Activated naive CD4-positive, alpha-beta T cell treated with anti-CD3 and anti-CD28 coated beads for 36 hours (primary cell): ENCODE measurements around the gene TMCO6. TPM values are rescaled to one million over a fixed set of nuclear protein-coding genes. Genes with fewer than 3 reads are reported as not detected.

Experiments used
- CTCF ChIA-PET: fragments of 350-600 bp; sonication (Branson Sonifier 250); formaldehyde crosslinking; loops from one replicate; lab custom pipeline; 2021; ENCODE audit warnings: antibody characterized with exemption; lab: Charles Lee
- DNase-seq: peaks from one replicate; pipeline ENCODE4 v3.0.0-alpha.2; 2020
- H3K27ac Mint-ChIP-seq: one replicate; pipeline ENCODE4 v1.8.0; 2021; ENCODE audit warnings: mild to moderate bottlenecking, mixed read lengths
- H3K27me3 Mint-ChIP-seq: one replicate; pipeline ENCODE4 v1.8.0; 2021; ENCODE audit warnings: low read depth, mixed read lengths
- H3K36me3 Mint-ChIP-seq: one replicate; pipeline ENCODE4 v1.8.0; 2021; ENCODE audit warnings: low read depth, mixed read lengths
- H3K4me1 Mint-ChIP-seq: one replicate; pipeline ENCODE4 v1.8.0; 2021; ENCODE audit warnings: low read depth, mixed read lengths
- H3K4me3 Mint-ChIP-seq: one replicate; pipeline ENCODE4 v1.8.0; 2021; ENCODE audit warnings: mild to moderate bottlenecking, moderate library complexity, mixed read lengths
- H3K9me3 Mint-ChIP-seq: one replicate; pipeline ENCODE4 v1.8.0; 2021; ENCODE audit warnings: mixed read lengths
- intact Hi-C: fragments of 100-400 bp; cut with micrococcal nuclease; formaldehyde crosslinking; loops from one replicate; pipeline ENCODE4 v1.15.1; 2023
- microRNA-seq: library from miRNA; unstranded; fragments of <30 nt; microRNA quantifications from one replicate; pipeline ENCODE4 v1.2.0, GENCODE V29; 2022; ENCODE audit warnings: borderline microRNAs expressed, borderline replicate concordance
- total RNA-seq, 2 experiments: library from RNA; stranded (reverse); gene quantifications; one replicate each; pipeline ENCODE4 v1.2.3, GENCODE V29; 2021

The TMCO6 gene
- total RNA-seq, 2 experiments from 2014 or later = 29.0 to 29.5 TPM

DNA sequence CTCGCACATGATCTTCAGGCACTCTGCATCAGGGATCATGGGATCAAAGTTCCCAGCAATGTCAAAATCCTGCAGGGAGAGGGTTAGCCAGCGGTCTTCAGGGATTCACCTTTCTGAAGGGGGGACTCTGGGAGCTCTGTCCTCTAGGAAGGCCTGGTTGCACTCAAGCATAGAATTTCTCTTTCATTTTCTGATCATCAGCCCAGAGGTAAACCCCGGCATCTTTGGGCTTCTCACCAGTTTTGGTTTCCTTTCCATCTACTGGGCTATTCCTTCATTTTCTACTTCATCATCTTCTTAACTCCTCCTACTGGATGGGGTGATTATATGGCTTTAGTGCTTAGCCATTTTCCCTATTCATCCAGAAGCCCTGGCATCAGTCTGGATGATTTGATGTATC is 38.7 kb downstream of the TMCO6 start:
- no peak overlapping the region for H3K27ac Mint-ChIP-seq
- intact Hi-C loops = no loop called here
- H3K27me3 Mint-ChIP-seq = no peaks in the 10 kb centered on the region
- DNase-seq = no peak
- H3K4me3 Mint-ChIP-seq = no peak overlapping the region
- peaks cover 24% of the 10 kb centered on the region for H3K36me3 Mint-ChIP-seq
- H3K4me1 Mint-ChIP-seq = peaks cover 4% of the 10 kb centered on the region
- CTCF ChIA-PET = interaction anchor here (0.6 kb wide), 1 partner anchor 104 kb away, joined by 3 read pairs; no protein-coding TSS in a partner anchor
- H3K9me3 Mint-ChIP-seq = no peaks in the 10 kb centered on the region

DNA sequence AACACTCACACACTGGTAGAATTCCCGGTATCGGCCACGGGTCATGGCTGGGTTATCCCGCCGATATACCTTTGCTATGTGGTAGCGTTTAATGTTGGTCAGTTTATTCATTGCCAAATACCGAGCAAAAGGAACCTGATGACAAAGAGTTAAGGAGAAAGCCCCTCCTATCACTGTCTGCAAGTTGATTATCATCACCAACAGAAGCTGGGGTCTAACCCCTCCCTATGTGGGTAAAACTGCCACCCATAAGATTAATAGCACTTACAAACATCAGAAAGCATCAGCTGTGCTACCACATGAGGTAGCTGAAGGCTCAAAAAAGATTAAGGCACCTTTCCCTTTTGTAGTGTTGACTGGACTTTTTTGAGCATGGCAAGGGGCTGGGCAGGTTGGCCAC is 39.7 kb downstream of the TMCO6 start:
- Mint-ChIP-seq H3K4me3 (no peak overlapping the region), H3K9me3 (no peaks in the 10 kb centered on the region), H3K4me1 (peaks cover 4% of the 10 kb centered on the region), H3K36me3 (peaks cover 26% of the 10 kb centered on the region), H3K27ac (no peak overlapping the region), H3K27me3 (no peaks in the 10 kb centered on the region)
- DNase-seq = no peak
- CTCF ChIA-PET = interaction anchor here (2.0 kb wide), 1 partner anchor 327 kb away, joined by 5 read pairs; no protein-coding TSS in a partner anchor
- intact Hi-C loops = no loop called here

DNA sequence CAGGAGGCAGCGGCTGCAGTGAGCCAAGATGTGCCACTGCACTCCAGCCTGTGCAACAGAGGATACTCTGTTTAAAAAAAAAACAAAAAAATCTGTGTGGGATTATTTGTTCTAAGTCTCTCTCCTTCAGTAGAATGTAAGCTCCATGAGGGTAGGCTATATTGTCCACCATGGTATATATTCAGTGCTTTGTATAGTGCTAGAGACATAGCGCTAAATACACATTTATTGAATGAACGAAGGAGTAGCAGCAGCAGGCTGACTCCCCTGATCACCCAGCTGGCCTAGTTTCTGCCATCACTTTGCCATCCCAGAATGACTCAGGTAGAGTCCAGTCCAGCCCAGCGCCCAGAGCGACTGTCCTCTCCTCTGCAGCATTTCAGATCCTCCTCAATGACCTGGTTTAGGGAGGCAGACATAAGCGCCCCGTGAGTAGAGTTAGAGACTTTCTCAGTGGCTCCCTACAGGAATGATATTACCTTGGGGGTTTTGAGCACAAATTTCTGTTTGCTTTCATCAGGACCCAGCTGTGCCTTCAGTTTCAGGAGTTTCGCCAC is 51.2 kb downstream of the TMCO6 start:
- no peak for DNase-seq
- H3K4me3 Mint-ChIP-seq = peak overlapping the region; percentile 100
- CTCF ChIA-PET = interaction anchor here (0.7 to 1.8 kb wide), 6 partner anchors 16 to 317 kb away, joined by 3 to 6 read pairs (median 3); partner anchors contain the start of gene SRA1
- H3K36me3 Mint-ChIP-seq = peaks cover 17% of the 10 kb centered on the region
- H3K9me3 Mint-ChIP-seq = no peaks in the 10 kb centered on the region
- H3K27me3 Mint-ChIP-seq = no peaks in the 10 kb centered on the region
- H3K4me1 Mint-ChIP-seq = peaks cover 35% of the 10 kb centered on the region
- intact Hi-C loops = loop anchor here (2.0 kb wide), 2 partner anchors 52 to 134 kb away; partner anchors contain the start of genes SRA1 and TMCO6
- peak overlapping the region; percentile 97 for H3K27ac Mint-ChIP-seq

DNA sequence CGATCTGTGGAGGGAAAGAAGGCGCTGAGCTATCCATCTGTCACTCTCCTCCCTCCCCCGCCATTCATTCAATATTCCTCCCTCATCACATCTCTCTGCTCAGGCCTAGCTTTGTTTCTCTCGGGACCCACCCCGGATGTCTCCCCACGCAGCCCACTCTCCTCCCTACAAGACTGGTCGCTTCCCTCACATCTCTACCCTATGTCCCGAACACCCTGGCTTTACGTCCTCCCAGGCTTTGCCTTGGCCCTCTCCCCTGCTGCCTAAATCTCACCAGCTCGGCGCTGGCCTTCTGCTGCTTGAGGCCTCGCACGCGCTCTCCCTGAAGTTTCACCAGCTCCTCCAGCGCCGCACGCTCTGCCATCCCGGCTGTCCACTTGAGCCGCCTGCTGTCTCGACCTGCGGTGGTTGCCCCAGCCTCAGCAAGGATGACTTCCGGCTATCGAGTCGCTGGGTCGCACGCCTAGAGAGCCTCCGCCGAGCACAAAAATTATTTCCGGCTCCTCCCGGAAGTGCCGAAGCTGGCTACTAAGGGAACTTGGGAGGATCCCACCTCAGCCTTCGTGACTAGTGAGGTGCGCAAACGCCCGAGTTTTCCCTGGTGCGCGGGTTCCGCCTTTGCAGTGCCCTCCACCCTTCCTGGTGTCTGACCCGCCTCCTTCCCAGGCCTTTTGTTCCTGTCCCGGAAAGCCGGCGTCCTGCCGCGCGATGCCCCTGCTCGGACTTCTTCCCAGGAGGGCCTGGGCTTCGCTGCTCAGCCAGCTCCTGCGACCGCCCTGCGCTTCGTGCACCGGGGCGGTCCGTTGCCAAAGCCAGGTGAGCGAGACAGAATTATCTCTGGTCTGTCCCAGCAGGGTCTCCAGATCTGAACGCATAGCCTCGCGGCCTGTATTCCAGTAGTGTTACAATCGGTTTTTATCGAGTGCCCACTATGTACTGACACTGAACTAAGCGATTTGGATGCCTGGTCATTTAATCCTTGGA is 52.0 kb downstream of the TMCO6 start, which contains the start of the genes HARS1 and HARS2:
Gene HARS1, minus strand, starts transcription at position 430 of the 984 bp plus-strand sequence. Its CDS starts 66 bp downstream, at position 364.
Gene HARS2, plus strand, starts transcription at position 515 of the 984 bp plus-strand sequence. Its CDS starts 194 bp downstream, at position 709.
- H3K9me3 Mint-ChIP-seq = no peaks in the 10 kb centered on the region
- peak within 1 kb of the TSS; percentile 100 for H3K4me3 Mint-ChIP-seq
- peak within 1 kb of the TSS; percentile 97 for H3K27ac Mint-ChIP-seq
- H3K27me3 Mint-ChIP-seq = no peaks in the 10 kb centered on the region
- CTCF ChIA-PET = interaction anchor here (0.7 to 1.8 kb wide), 6 partner anchors 17 to 318 kb away, joined by 3 to 6 read pairs (median 3); partner anchors contain the start of gene SRA1
- intact Hi-C loops = loop anchor here (1.0 to 2.0 kb wide), 10 partner anchors 9 to 388 kb away; partner anchors contain the start of genes ANKHD1, APBB3, IK and NDUFA2
- H3K36me3 Mint-ChIP-seq = peaks cover 19% of the 10 kb centered on the region
- peak; percentile 92 for DNase-seq
- peaks cover 35% of the 10 kb centered on the region for H3K4me1 Mint-ChIP-seq

DNA sequence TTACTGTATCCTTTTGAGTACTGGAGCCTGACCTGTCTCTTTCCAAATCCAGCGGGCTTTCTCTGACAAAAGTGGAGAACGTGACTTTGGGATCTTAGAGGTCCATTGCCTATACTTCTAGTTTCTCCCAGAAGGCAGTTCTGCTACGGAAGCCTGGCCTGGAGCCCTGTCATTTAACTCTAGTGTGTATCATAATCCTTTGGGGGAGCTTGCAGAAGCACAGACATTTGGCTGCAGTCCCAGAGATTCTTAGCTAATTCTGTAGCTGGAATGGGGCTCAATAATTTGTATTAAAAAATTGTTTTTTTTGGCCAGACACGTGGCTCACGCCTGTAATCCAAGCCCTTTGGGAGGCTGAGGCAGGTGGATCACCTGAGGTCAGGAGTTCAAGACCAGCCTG is 55.0 kb downstream of the TMCO6 start:
- peaks cover 33% of the 10 kb centered on the region for H3K36me3 Mint-ChIP-seq
- no peaks in the 10 kb centered on the region for H3K27me3 Mint-ChIP-seq
- CTCF ChIA-PET = no interaction called here
- peak overlapping the region; percentile 10 for H3K27ac Mint-ChIP-seq
- H3K9me3 Mint-ChIP-seq = no peaks in the 10 kb centered on the region
- H3K4me1 Mint-ChIP-seq = peaks cover 26% of the 10 kb centered on the region
- H3K4me3 Mint-ChIP-seq = no peak overlapping the region
- intact Hi-C loops = no loop called here
- no peak for DNase-seq

Small RNA genes within 50 kb of the gene (microRNA-seq; reads per million reads assigned to microRNA genes)
- not detected for gene MIR3655

Other genes starting within 250 kb of the TMCO6 start
- 10 to 100 TPM; 83.2 to 87.0 TPM for gene ANKHD1, start 237.6 kb upstream of the TMCO6 start, total RNA-seq
- 10 to 100 TPM; 27.2 to 28.5 TPM for gene EIF4EBP3, start 91.8 kb upstream of the TMCO6 start, total RNA-seq
- gene SRA1, start 82.0 kb upstream of the TMCO6 start, total RNA-seq = 10 to 100 TPM; 38.0 to 39.6 TPM
- gene APBB3, start 74.9 kb upstream of the TMCO6 start, total RNA-seq = 10 to 100 TPM; 15.4 to 16.5 TPM
- gene SLC35A4, start 74.6 kb upstream of the TMCO6 start, total RNA-seq = 10 to 100 TPM; 57.1 to 60.1 TPM
- gene CD14, start 6.3 kb upstream of the TMCO6 start, total RNA-seq = under 1 TPM; 0.14 to 0.20 TPM
- 10 to 100 TPM; 71.4 to 76.4 TPM for gene NDUFA2, start 8.2 kb downstream of the TMCO6 start, total RNA-seq
- gene IK, start 8.4 kb downstream of the TMCO6 start, total RNA-seq = 10 to 100 TPM; 82.9 to 93.1 TPM
- gene WDR55, start 25.5 kb downstream of the TMCO6 start, total RNA-seq = 10 to 100 TPM; 18.9 to 19.8 TPM
- gene DND1, start 34.1 kb downstream of the TMCO6 start, total RNA-seq = 1 to 10 TPM; 1.7 to 1.9 TPM
- 10 to 100 TPM; 69.0 to 74.8 TPM for gene HARS1, start 51.9 kb downstream of the TMCO6 start, total RNA-seq
- 10 to 100 TPM; 27.4 to 29.3 TPM for gene HARS2, start 52.0 kb downstream of the TMCO6 start, total RNA-seq
- gene ZMAT2, start 61.0 kb downstream of the TMCO6 start, total RNA-seq = 10 to 100 TPM; 52.9 to 58.8 TPM
- gene PCDHA1, start 146.7 kb downstream of the TMCO6 start, total RNA-seq = not detected
- not detected for gene PCDHA2, start 155.4 kb downstream of the TMCO6 start, total RNA-seq
- not detected for gene PCDHA3, start 161.6 kb downstream of the TMCO6 start, total RNA-seq
- not detected for gene PCDHA4, start 167.6 kb downstream of the TMCO6 start, total RNA-seq
- not detected for gene PCDHA5, start 182.2 kb downstream of the TMCO6 start, total RNA-seq
- not detected for gene PCDHA6, start 188.5 kb downstream of the TMCO6 start, total RNA-seq
- not detected for gene PCDHA7, start 194.8 kb downstream of the TMCO6 start, total RNA-seq
- gene PCDHA8, start 201.7 kb downstream of the TMCO6 start, total RNA-seq = not detected
- gene PCDHA9, start 208.9 kb downstream of the TMCO6 start, total RNA-seq = not detected
- not detected for gene PCDHA10, start 216.4 kb downstream of the TMCO6 start, total RNA-seq
- gene PCDHA11, start 229.5 kb downstream of the TMCO6 start, total RNA-seq = not detected
- gene PCDHA12, start 235.9 kb downstream of the TMCO6 start, total RNA-seq = not detected
- gene PCDHA13, start 242.7 kb downstream of the TMCO6 start, total RNA-seq = not detected